Fibroblast of the aortic adventitia (primary cell): ENCODE measurements around the gene RPUSD1. TPM values are rescaled to one million over a fixed set of nuclear protein-coding genes. Genes with fewer than 3 reads are reported as not detected.

Experiments used
- DNase-seq: peaks from one replicate; pipeline ENCODE4 v3.0.0-alpha.2; 2010; ENCODE audit warnings: low read depth
- H3K4me3 ChIP-seq: 2 replicates; pipeline ENCODE4 v1.5.1; 2011; ENCODE audit warnings: low read depth, mild to moderate bottlenecking, control low read depth, low read length, moderate library complexity
- total RNA-seq: library from RNA; depleted of rRNA; stranded (reverse); fragments of >200 nt; gene quantifications from 2 replicates; pipeline ENCODE4 v1.2.3, GENCODE V29; 2012; ENCODE audit warnings: low replicate concordance
- TF ChIP-seq, protein P1 (sequence below): IDR thresholded peaks from 2 replicates; pipeline ENCODE4 v1.5.1; 2011; ENCODE audit warnings: mild to moderate bottlenecking, low read length, control low read depth, inconsistent platforms; ENCODE audit not compliant: insufficient read depth

Gene RPUSD1
- total RNA-seq, 1 donor: 20.3 TPM

DNA sequence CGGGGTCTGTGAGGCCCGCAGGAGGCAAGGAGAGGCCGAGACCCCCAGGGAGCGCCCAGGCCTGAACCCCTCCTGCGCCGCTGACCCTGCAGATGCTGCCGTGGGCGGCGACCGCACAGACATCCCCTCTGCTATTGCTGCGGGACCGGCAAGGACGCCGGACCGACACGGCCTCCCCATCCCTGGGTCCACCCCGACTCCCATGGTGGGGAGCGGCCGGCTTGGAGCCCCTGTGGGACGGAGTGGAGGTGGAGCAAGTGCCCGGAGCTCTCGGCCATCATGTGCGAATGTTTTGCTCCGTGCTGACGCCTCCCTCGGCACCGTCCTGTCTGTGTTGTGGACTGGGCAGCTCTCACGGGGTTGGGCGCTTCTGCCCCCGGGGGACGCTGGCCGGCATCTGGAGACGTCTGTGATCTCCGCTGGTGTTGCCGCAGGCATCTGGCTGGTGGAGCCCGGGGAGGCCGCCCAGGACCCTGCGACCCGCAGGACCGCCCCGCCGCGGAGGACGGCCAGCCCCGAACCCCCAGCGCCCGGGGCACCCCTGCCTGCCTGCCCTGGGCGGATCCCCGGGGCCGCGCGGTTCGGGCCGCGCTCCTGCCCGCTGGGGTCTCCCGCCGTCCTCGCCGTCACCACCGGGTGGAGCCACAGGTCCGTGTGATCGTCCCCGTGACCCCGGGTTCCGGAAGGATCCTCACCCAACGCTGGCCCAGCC is 25.2 kb upstream of the RPUSD1 start:
- TF ChIP-seq, protein P1, sequence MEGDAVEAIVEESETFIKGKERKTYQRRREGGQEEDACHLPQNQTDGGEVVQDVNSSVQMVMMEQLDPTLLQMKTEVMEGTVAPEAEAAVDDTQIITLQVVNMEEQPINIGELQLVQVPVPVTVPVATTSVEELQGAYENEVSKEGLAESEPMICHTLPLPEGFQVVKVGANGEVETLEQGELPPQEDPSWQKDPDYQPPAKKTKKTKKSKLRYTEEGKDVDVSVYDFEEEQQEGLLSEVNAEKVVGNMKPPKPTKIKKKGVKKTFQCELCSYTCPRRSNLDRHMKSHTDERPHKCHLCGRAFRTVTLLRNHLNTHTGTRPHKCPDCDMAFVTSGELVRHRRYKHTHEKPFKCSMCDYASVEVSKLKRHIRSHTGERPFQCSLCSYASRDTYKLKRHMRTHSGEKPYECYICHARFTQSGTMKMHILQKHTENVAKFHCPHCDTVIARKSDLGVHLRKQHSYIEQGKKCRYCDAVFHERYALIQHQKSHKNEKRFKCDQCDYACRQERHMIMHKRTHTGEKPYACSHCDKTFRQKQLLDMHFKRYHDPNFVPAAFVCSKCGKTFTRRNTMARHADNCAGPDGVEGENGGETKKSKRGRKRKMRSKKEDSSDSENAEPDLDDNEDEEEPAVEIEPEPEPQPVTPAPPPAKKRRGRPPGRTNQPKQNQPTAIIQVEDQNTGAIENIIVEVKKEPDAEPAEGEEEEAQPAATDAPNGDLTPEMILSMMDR: peak; percentile 56
- peak overlapping the region; percentile 33 for H3K4me3 ChIP-seq
- peak; percentile 21 for DNase-seq

DNA sequence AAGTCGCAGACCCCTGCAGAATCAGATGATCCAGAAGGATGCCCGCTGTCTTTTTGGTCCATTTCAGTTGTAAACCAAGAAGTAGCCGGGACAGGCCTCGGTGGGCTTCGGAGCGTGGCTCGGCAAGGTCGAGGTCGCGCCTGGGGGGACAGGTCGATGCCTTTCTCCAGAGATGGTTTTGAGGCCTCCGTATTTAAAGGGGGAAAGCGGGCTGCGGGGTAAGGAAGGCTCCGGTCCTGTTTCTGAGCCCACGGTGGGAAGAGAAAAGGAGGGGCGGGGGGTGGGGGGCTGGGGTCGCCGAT is 19.9 kb upstream of the RPUSD1 start:
- no peak for DNase-seq
- TF ChIP-seq, protein P1: no peak
- peak overlapping the region; percentile 86 for H3K4me3 ChIP-seq

DNA sequence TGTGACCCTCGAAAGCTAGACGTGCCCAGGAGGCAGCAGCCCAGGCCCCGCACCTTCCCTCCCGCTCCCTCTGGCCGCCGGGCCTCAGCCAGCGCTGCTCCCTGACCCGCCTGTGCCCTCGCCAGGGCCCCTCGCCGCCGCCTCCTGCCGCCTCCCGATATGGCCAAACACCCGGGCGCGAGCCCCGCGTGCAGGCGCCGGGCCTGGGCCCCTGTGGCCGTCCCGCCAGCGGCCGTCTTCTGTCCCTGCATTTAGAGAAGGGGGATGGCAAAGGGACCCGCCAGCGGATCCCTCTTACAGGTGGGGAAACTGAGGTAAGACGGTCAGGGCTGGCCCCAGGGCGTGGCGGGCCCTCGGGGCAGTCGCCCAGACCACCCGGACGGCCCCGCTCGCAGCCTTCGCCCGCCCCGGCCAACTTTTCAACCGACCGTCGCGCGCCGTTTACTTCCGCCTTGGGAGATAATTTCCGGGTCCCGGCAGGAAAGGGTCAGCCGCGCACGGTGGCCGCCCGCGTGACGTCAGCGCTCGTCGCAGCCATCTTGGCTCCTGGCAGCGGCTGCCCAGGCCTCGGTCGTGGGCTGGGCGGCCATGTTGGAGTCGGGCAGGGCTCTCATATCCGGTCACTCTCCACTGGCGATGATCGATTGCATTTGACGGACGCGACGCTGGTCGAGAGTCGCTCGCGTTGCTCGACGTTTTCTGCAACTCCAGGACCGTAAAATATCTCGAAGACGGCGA is 19.3 kb upstream of the RPUSD1 start:
- peak; percentile 89 for DNase-seq
- H3K4me3 ChIP-seq: peak overlapping the region; percentile 86
- TF ChIP-seq, protein P1: no peak

DNA sequence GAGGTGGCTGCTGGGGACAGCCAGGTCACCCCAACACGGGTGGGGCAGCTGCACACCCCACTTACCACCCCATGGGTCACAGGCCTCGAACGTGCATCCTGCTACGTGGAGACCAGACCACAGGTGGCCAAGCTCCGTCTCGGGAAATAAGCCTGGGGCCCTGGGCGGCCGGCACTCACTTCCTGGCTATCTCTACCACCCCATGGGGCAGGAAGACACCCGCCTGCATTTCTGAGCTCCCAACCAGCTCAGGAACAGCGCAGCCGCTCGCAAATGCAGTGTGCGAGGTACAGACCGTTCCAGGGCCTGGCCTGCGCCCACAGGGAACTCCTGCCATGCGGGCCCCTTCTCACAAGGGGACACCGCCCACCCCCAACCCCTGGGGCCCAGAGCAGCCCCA is 17.3 kb upstream of the RPUSD1 start:
- no peak overlapping the region for H3K4me3 ChIP-seq
- no peak for DNase-seq
- TF ChIP-seq, protein P1: no peak

DNA sequence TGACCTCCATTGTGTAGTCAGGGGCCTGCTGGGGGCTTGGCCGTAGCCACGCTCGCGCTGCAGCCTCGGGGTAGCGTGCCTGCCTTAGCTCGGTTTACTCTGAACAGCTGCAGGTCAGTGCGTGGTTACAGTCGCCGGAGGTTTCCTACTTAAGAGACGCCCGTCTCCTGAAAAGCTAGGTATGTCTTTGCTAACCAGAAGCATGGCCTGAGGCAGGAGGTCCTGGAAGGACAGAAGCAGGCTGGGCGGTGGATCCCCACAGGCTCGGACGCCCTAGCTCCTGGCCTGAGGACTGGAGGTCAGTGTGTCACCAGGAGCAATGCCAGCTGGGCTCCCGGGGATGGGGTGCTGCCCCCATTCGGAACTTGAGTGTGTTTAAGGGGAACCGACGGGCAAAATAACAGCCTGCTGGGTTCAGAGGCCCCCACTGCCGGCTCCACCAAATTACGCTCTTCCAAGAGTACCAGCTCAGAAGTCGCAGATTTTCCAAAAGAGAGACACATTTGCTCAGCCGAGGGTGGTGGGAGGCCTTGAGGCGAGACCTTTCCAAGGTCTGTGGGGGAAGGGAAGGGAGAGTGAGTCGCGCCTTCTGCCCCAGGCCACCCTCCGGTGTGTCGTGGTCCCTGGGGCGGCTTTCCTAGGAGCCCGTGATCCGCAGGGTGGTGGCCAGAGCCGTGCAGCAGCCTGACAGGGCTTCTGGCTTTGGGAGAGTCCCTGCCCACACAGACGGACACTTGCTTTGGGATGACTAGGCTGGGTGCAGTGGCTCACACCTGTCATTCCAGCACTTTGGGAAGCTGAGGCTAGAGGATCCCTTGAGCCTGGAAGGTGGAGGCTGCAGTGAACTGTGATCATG is 16.2 kb upstream of the RPUSD1 start:
- H3K4me3 ChIP-seq: no peak overlapping the region
- TF ChIP-seq, protein P1: no peak
- no peak for DNase-seq

DNA sequence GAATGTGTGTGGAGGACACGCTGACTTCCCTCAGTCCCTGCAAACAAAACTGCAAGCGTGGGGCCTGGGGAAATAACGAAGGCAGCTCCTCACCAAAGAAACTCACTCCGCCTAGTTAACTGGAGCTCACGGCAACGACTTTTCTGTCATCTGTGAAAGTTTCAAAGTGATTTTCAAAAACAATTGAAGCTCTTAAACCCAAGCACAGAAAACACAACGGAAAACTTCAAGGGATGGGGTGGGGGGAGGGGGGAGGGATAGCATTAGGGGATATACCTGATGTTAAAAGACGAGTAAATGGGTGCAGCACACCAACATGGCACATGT is 15.5 kb upstream of the RPUSD1 start:
- TF ChIP-seq, protein P1: no peak
- H3K4me3 ChIP-seq: no peak overlapping the region

More for the DNA sequence above, 15.5 kb upstream of the RPUSD1 start:
- no peak for DNase-seq
